SU-DHL-6 (cell line): ENCODE measurements around the gene MGST1.

Experiments used
- H2AFZ ChIP-seq: fragments of 200-600 bp; sonication (generic); 2 replicates; pipeline ENCODE4 v1.6.1; 2014; ENCODE audit warnings: low read depth, mild to moderate bottlenecking, moderate library complexity, mixed read lengths, antibody characterized with exemption, low read length; ENCODE audit not compliant: severe bottlenecking
- H3F3A ChIP-seq: fragments of 200-600 bp; shearing (Covaris generic); 2 replicates; pipeline ENCODE4 v1.6.0; 2016; ENCODE audit warnings: antibody characterized with exemption, mild to moderate bottlenecking; ENCODE audit not compliant: insufficient read depth
- H3K27ac ChIP-seq: fragments of 200-600 bp; sonication (generic); 2 replicates; pipeline ENCODE4 v1.5.1; 2016; ENCODE audit warnings: low read depth, mild to moderate bottlenecking, low read length, moderate library complexity, mixed read lengths
- H3K27me3 ChIP-seq: fragments of 200-600 bp; sonication (generic), shearing (Covaris generic); 2 replicates; pipeline ENCODE4 v1.6.0; 2014; ENCODE audit warnings: mild to moderate bottlenecking, low read length
- H3K36me3 ChIP-seq: fragments of 200-600 bp; sonication (generic); 2 replicates; pipeline ENCODE4 v1.6.1; 2014; ENCODE audit warnings: mild to moderate bottlenecking, low read length, mixed read lengths
- H3K4me2 ChIP-seq: fragments of 300-600, 200-600 bp; shearing (Covaris generic), sonication (generic); 2 replicates; pipeline ENCODE4 v1.6.0; 2014; ENCODE audit warnings: low read length, low read depth, mild to moderate bottlenecking; ENCODE audit not compliant: poor library complexity, severe bottlenecking
- H3K4me3 ChIP-seq: fragments of 200-600 bp; sonication (generic); 2 replicates; pipeline ENCODE4 v1.5.1; 2014; ENCODE audit warnings: antibody characterized with exemption, low read length, mild to moderate bottlenecking, mixed read lengths; ENCODE audit not compliant: insufficient read depth, poor library complexity, severe bottlenecking
- H3K79me2 ChIP-seq: fragments of 200-600 bp; sonication (generic); 2 replicates; pipeline ENCODE4 v1.6.1; 2014; ENCODE audit warnings: mild to moderate bottlenecking, low read length, moderate library complexity; ENCODE audit not compliant: insufficient read depth
- H3K9ac ChIP-seq: fragments of 200-600 bp; sonication (generic); 2 replicates; pipeline ENCODE4 v1.7.0; 2014; ENCODE audit warnings: mild to moderate bottlenecking, low read length
- H3K9me2 ChIP-seq: fragments of 200-600 bp; sonication (generic); replicated peaks from 2 replicates; pipeline ENCODE4 v1.6.1; 2014; ENCODE audit warnings: low read length; ENCODE audit not compliant: insufficient read depth
- H3K9me3 ChIP-seq: fragments of 200-600 bp; sonication (generic); 2 replicates; pipeline ENCODE4 v1.6.1; 2014; ENCODE audit warnings: low read length, mixed read lengths; ENCODE audit not compliant: insufficient read depth
- H4K20me1 ChIP-seq: fragments of 200-600 bp; sonication (generic); 2 replicates; pipeline ENCODE4 v1.6.1; 2014; ENCODE audit warnings: low read depth, mild to moderate bottlenecking, antibody characterized with exemption, low read length, moderate library complexity, mixed read lengths
- CTCF ChIP-seq: fragments of 200-600 bp; sonication (generic); IDR thresholded peaks from one replicate; pipeline ENCODE4 v1.5.1; 2017; ENCODE audit warnings: antibody characterized with exemption, mild to moderate bottlenecking, low read length, moderate library complexity; ENCODE audit not compliant: insufficient read depth, poor library complexity, severe bottlenecking
- EZH2phosphoT487 ChIP-seq: fragments of 200-600 bp; sonication (generic), shearing (Covaris generic); conservative IDR thresholded peaks from 2 replicates; pipeline ENCODE4 v1.6.1; 2018; ENCODE audit warnings: mild to moderate bottlenecking, antibody characterized with exemption, low read length, moderate library complexity, mixed read lengths

Gene MGST1

GRCh38 chr12:16324772-16325171, 22.7 kb upstream of the MGST1 start:
- no peaks in the 10 kb centered on the region for H3K27me3 ChIP-seq
- H4K20me1 ChIP-seq = no peaks in the 10 kb centered on the region
- no peaks in the 10 kb centered on the region; the same call in 1 of the 2 replicates for H3K9me3 ChIP-seq
- H3F3A ChIP-seq = no peaks in the 10 kb centered on the region
- no peaks in the 10 kb centered on the region for H3K9me2 ChIP-seq
- no peaks in the 10 kb centered on the region for H3K36me3 ChIP-seq
- H3K4me3 ChIP-seq = no peak overlapping the region
- no peak overlapping the region for H2AFZ ChIP-seq
- no peak overlapping the region for H3K27ac ChIP-seq
- H3K4me2 ChIP-seq = no peak overlapping the region
- TF ChIP-seq CTCF = no peak
- no peak for TF ChIP-seq EZH2phosphoT487
- no peak overlapping the region for H3K9ac ChIP-seq
- no peaks in the 10 kb centered on the region for H3K79me2 ChIP-seq

- Histone ChIP-seq H3K79me2 (no peaks in the 10 kb centered on the region), H3K9ac (no peak overlapping the region), H3K27ac (no peak overlapping the region), H3K4me3 (no peak overlapping the region), H2AFZ (no peak overlapping the region), H3F3A (no peaks in the 10 kb centered on the region), H3K9me3 (no peaks in the 10 kb centered on the region; the same call in 1 of the 2 replicates), H3K4me2 (no peak overlapping the region), H4K20me1 (no peaks in the 10 kb centered on the region), H3K9me2 (no peaks in the 10 kb centered on the region), H3K27me3 (no peaks in the 10 kb centered on the region), H3K36me3 (no peaks in the 10 kb centered on the region)
- TF ChIP-seq EZH2phosphoT487 = no peak
- no peak for TF ChIP-seq CTCF
Measured at GRCh38 chr12:16325426-16325825, 22.0 kb upstream of the MGST1 start.

GRCh38 chr12:16327963-16328362, 19.5 kb upstream of the MGST1 start:
- Histone ChIP-seq H3K27me3 (no peaks in the 10 kb centered on the region), H2AFZ (no peak overlapping the region), H4K20me1 (no peaks in the 10 kb centered on the region), H3K27ac (no peak overlapping the region), H3K4me3 (no peak overlapping the region), H3K4me2 (no peak overlapping the region), H3F3A (no peaks in the 10 kb centered on the region), H3K9me3 (no peaks in the 10 kb centered on the region; the same call in 1 of the 2 replicates), H3K9ac (no peak overlapping the region), H3K36me3 (no peaks in the 10 kb centered on the region), H3K9me2 (no peaks in the 10 kb centered on the region), H3K79me2 (no peaks in the 10 kb centered on the region)
- TF ChIP-seq CTCF (no peak), EZH2phosphoT487 (no peak)

GRCh38 chr12:16329594-16329993, 17.9 kb upstream of the MGST1 start:
- no peak overlapping the region for H3K4me3 ChIP-seq
- H3K27me3 ChIP-seq = no peaks in the 10 kb centered on the region
- H4K20me1 ChIP-seq = no peaks in the 10 kb centered on the region
- no peak overlapping the region for H2AFZ ChIP-seq
- no peak overlapping the region for H3K4me2 ChIP-seq
- H3K27ac ChIP-seq = no peak overlapping the region
- no peak overlapping the region for H3K9ac ChIP-seq
- no peaks in the 10 kb centered on the region; the same call in 1 of the 2 replicates for H3K9me3 ChIP-seq
- H3F3A ChIP-seq = no peaks in the 10 kb centered on the region
- H3K79me2 ChIP-seq = no peaks in the 10 kb centered on the region
- no peak for TF ChIP-seq CTCF
- no peaks in the 10 kb centered on the region for H3K9me2 ChIP-seq
- no peaks in the 10 kb centered on the region for H3K36me3 ChIP-seq
